GM19238 (cell line): Measurements from ENCODE around the gene TRMT1L.
"Not testable (repeated sequence)": the region's sequence is repeated elsewhere in the genome, so short reads cannot be mapped to it uniquely, and the experiment has no call there.

Source experiments
- DNase-seq: peaks from one replicate; pipeline ENCODE4 v3.0.0; 2011; ENCODE audit warnings: low spot score; ENCODE audit not compliant: insufficient read length

Gene TRMT1L

GRCh38 chr1:185156854-185157598 is at the start of gene TRMT1L, which contains the start of gene SWT1:
TSS of gene TRMT1L (minus strand) at chr1:185156953. CDS start at chr1:185156712, 241 bp downstream.
TSS of gene SWT1 (plus strand) at chr1:185157167. CDS start at chr1:185160842, 3,675 bp downstream.
- DNase-seq: peak; percentile 67

GRCh38 chr1:185200889-185201288 is 44.1 kb upstream of the TRMT1L start:
- no peak for DNase-seq

- DNase-seq: not testable (repeated sequence)
Measured at GRCh38 chr1:185198712-185199111, 42.0 kb upstream of the TRMT1L start.

GRCh38 chr1:185193756-185194155 is 37.0 kb upstream of the TRMT1L start:
- no peak for DNase-seq

DNA sequence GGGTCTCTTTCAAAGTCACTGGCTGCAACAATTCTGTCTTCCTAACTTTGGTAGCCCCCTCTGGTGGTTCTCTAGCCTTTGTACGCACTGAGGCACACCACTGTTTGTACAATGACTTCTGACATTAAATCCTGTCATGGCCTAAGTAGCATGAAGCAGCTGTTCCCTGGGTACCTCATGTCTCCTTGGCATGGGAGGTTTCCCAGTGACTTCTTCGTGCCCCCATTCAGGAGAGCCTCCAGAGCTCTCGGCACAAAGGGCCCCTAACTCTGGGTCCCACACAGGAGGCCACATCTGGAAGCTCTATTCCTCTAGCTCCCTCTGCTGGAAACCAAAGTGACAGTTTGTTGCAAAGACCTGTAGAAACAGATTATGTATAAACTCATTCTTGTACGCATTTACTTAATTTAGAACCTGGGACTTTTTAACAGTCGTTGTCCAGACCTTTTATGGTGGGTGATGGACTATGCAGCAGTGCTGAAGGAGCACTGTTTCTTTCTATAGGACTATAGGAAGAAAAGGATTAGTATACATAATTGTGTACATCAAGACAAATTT is 13.6 kb upstream of the TRMT1L start:
- peak; percentile 32 for DNase-seq

- DNase-seq: no peak
Measured at GRCh38 chr1:185166106-185166505, 9.4 kb upstream of the TRMT1L start.

DNA sequence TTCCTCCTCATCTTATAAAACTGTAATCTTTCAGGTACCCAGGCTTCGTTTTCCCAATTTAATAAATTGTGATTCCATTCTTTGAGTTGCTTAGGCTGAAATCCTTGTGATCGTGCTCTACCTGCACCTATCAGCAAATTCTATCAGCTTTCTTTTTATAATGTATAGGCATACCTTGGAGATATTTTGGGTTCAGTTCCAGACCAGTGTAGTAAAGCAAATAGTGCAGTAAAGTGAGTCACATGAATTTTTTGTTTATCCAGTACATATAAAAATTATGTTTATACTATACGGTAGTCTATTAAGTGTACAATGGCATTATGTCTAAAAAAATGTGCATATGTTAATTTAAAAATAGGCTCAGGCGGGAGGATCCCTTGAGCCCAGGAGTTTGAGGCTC is 5.7 kb upstream of the TRMT1L start:
- DNase-seq: no peak

- no peak for DNase-seq
Measured at GRCh38 chr1:185159966-185160365, 3.2 kb upstream of the TRMT1L start.

DNA sequence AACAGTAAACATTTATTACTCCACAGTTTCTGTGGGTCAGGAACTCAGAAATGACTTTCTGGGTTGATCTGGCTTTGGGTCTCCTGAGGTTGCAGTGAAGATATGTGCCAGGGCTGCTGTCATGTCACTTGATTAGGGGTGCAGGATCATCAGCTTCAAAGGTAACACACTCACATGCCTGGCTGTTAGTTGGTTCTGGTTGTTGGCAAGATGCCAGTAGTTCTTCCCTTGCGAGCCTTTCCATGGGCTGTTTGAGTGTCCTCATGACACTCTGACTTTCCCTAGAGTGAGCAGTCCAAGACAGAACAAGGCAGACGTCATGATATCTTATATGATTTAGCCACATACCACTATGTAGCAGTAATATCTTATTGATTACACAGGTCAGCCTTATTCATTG is 2.0 kb upstream of the TRMT1L start:
- no peak for DNase-seq

- DNase-seq: no peak
Measured at GRCh38 chr1:185157599-185158412, 1.1 kb upstream of the TRMT1L start.

DNA sequence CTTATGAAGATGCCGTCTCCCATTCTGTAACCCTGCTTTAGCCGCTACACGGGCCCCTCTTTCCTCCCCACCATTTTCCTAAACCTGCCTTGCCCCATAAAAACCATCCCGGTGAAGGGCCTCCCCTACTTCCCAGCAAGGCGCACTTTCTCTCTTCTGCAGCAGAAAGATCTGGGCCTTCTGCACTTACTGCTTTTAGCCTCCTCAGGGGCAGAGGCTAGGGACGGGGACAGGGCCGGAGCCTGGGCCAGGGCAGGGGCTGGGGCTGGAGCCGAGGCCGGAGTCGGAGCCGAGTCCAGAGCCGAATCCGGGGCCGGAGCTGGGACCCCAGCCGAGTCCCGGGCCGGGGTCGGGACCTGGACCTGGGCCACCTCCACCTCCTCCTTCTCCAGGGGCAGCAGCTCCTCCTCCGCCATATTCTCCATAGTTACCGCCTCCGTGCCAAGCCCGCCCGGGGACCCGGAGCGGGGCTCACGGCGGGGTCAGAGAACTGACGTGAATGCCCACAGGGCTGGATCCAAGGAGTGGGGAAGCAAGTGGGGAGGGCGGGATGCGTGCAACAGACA is 382 bp downstream of the TRMT1L start:
- no peak for DNase-seq

DNA sequence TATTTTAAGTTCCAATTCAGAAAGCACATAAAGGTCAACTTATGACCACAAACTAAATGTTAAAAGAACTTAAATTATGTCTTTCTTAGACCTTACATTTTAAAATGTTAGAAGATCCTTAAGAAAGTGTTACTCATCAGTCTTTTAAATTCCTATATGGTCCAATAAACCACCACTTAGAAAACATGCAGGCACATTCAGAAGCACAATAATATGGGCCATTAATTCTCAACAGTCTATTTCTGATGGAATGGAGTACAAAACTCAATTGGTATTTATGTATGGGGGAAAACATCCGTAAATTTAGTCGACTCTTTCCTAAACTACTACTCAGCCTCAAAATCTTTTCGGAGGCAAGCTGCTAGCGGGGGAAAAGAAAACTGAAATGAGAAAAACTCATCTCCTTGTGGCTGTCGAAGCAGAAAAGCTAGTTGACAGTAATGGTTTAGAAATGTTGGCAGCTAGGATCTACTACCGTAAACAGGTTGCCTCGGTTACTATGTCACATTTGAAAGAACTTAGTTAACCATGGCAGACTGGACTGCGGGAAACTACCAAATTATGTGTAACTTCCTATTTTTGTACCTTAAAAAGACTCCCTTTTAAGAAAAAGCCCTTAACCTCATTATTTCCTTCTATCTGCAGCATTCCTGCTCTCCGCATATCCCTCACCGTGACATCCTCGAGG is 1.0 kb downstream of the TRMT1L start:
- DNase-seq: no peak

DNA sequence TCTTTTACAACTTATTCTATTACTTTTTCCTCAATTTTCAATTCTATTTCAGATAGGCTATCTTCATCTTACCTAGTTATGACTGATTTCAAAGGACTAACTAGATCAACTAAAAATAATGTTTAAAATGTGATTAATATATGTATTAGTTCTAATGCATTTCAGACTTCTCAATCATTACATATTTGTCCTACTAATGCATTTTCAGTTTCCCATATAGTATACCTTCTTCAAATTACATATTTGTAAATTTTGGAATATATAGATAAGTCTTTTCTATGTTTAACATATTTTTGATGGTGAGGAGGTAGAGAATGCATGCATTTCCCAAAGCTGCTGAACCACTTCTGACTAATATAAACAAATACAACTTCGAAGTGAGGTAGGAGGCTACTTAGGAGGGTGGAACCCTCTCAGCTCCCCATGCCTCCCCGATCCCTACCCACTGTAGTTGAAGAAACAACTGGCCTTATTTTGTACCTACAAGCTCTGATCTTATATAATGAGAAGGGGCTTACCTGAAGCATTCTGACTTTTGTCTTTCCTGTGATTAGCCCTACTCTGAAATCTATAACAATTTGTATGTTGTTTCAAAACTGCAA is 1.7 kb downstream of the TRMT1L start:
- no peak for DNase-seq

GRCh38 chr1:185152187-185152767 is 4.5 kb downstream of the TRMT1L start:
- DNase-seq: no peak

- DNase-seq: no peak
Measured at GRCh38 chr1:185151215-185151614, 5.5 kb downstream of the TRMT1L start.

GRCh38 chr1:185144233-185144632 is 12.5 kb downstream of the TRMT1L start:
- no peak for DNase-seq

GRCh38 chr1:185139246-185139645 is 17.5 kb downstream of the TRMT1L start:
- DNase-seq: no peak

- DNase-seq: no peak
Measured at GRCh38 chr1:185137896-185138545, 18.7 kb downstream of the TRMT1L start.

DNA sequence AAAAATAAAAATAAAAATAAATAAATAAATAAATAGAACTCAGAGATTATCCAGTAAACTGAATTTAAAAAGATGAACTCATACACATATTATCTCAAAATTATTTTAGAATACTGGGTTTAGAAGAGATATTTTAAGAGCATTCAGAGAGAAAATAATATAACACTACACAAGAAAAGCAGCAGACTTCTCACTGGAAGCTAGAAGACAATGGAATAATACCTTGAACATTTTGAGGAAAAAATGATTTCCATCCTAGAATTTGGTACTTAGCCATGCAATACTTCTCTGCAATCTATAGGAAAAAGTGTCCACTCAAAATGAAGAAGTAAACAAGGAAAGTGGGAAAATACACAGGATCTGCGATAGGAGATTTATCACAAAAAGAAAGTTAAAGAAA is 24.2 kb downstream of the TRMT1L start:
- no peak for DNase-seq

GRCh38 chr1:185129708-185130107 is 27.0 kb downstream of the TRMT1L start:
- no peak for DNase-seq
